Hepatocyte (in vitro differentiated cells): ENCODE data around the gene FADS1. TPM values are rescaled to one million over a fixed set of nuclear protein-coding genes. Genes with fewer than 3 reads are reported as not detected.

Experiments
- DNase-seq: peaks from one replicate; pipeline ENCODE4 v3.0.0-alpha.2; 2016; ENCODE audit warnings: low spot score
- H2AFZ ChIP-seq: fragments of 200-600 bp; sonication (generic); 2 replicates; pipeline ENCODE4 v1.6.0; 2016; ENCODE audit warnings: antibody characterized with exemption, mild to moderate bottlenecking
- H3K27ac ChIP-seq: fragments of 200-600 bp; sonication (generic); 2 replicates; pipeline ENCODE4 v1.5.1; 2016; ENCODE audit warnings: mild to moderate bottlenecking
- H3K27me3 ChIP-seq: fragments of 200-600 bp; sonication (generic); 2 replicates; pipeline ENCODE4 v1.6.1; 2016
- H3K36me3 ChIP-seq: fragments of 200-600 bp; sonication (generic); replicated peaks from 2 replicates; pipeline ENCODE4 v1.5.1; 2016; ENCODE audit warnings: low read depth; ENCODE audit not compliant: insufficient read depth
- H3K4me1 ChIP-seq: fragments of 200-600 bp; sonication (generic); 2 replicates; pipeline ENCODE4 v1.5.1; 2016; ENCODE audit warnings: mild to moderate bottlenecking, moderate library complexity; ENCODE audit not compliant: insufficient read depth
- H3K4me2 ChIP-seq: fragments of 200-600 bp; sonication (generic); 2 replicates; pipeline ENCODE4 v1.6.0; 2016
- H3K4me3 ChIP-seq: fragments of 200-600 bp; sonication (generic); 2 replicates; pipeline ENCODE4 v1.5.1; 2016; ENCODE audit warnings: mild to moderate bottlenecking
- H3K79me2 ChIP-seq: fragments of 200-600 bp; sonication (generic); 2 replicates; pipeline ENCODE4 v1.6.0; 2017; ENCODE audit warnings: mild to moderate bottlenecking
- H3K9me2 ChIP-seq: fragments of 200-600 bp; sonication (generic); replicated peaks from 2 replicates; pipeline ENCODE4 v1.6.0; 2017; ENCODE audit warnings: mild to moderate bottlenecking; ENCODE audit not compliant: insufficient read depth
- H3K9me3 ChIP-seq: fragments of 200-600 bp; sonication (generic); 2 replicates; pipeline ENCODE4 v1.5.1; 2016; ENCODE audit warnings: low read depth, mild to moderate bottlenecking
- H4K20me1 ChIP-seq: fragments of 200-600 bp; sonication (generic); 2 replicates; pipeline ENCODE4 v1.6.0; 2016; ENCODE audit warnings: mild to moderate bottlenecking; ENCODE audit not compliant: insufficient read depth, poor library complexity, severe bottlenecking
- EZH2 ChIP-seq: fragments of 200-600 bp; sonication (generic); IDR thresholded peaks from 2 replicates; pipeline ENCODE4 v1.6.1; 2016; ENCODE audit warnings: antibody characterized with exemption, mild to moderate bottlenecking, borderline replicate concordance
- EZH2phosphoT487 ChIP-seq: fragments of 200-600 bp; sonication (generic); IDR thresholded peaks from one replicate; pipeline ENCODE4 v1.6.1; 2018; ENCODE audit warnings: antibody characterized with exemption, mild to moderate bottlenecking, low read depth, moderate library complexity; ENCODE audit not compliant: unreplicated experiment, severe bottlenecking
- WGBS: methylation state at CpG from one replicate; pipeline ENCODE4 v1.1.6; 2016; ENCODE audit warnings: low lambda C conversion rate; ENCODE audit errors: missing lambda C conversion rate; 5-methylcytosine and 5-hydroxymethylcytosine counted together
- polyA plus RNA-seq: library from polyadenylated mRNA; unstranded; fragments of >200 nt; fragmentation: Nextera tagmentation; extraction: Ambion mirVana; gene quantifications from 2 replicates; pipeline ENCODE4 v1.2.1, GENCODE V29; 2016
- total RNA-seq: library from RNA; depleted of rRNA; stranded (reverse); fragments of >200 nt; gene quantifications from 2 replicates; pipeline ENCODE4 v1.2.3, GENCODE V29; 2014
- TF ChIP-seq, protein P1 (sequence below): fragments of 200-600 bp; sonication (generic); IDR thresholded peaks from 2 replicates; pipeline ENCODE4 v1.5.1; 2016; ENCODE audit warnings: antibody characterized with exemption, mild to moderate bottlenecking; ENCODE audit not compliant: poor library complexity

The FADS1 gene
- total and polyA plus RNA-seq, 2 experiments from 2014 or later = 151 to 230 TPM

DNA sequence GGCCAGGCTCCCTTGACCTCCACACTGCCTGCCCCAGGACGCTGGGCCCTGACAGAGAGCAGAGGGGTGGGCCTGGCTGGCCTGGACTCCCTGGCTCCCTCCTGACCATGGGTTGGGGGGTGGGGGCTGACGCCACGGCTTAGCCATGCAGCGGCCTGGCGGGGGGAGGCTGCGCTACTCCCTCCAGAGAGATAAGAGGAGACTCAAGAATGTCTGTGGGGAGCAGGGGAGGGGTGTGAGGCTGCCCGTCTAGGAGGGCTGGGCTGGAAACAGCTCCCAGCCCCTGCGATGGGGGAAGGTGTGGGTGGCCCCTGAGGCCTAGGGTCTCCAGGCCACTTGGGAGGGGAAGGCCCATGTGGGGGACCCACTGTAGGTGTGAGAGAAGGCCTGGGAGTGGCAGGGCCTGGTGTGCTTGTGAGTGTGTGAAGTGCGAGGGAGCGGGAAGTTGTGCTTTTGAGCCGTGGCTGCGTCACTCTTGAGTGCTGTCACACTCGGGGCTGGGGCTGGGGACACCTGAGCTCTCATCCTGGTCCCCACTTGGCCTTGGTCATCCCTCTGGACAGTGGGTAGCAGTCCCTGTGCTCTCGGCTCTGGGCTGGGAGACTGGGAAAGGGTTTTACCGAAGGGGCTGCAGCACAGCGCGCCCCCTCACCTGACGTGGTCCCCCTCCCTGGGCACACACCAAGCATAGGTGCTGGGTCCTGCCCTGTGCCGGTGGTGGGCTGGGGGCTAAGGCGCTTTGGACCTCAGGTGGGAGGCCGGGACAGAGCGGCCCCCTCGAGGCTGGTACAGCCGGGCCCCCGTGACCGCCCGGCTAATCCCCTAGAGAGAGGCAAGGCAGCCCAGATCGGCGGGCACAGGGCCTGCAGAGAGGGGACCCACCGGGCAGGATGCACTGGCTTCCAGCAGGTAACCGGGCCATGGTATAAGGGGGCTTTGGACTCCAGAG is 62.0 kb downstream of the FADS1 start:
- TF ChIP-seq EZH2phosphoT487 (no peak), EZH2 (no peak)
- TF ChIP-seq, protein P1, sequence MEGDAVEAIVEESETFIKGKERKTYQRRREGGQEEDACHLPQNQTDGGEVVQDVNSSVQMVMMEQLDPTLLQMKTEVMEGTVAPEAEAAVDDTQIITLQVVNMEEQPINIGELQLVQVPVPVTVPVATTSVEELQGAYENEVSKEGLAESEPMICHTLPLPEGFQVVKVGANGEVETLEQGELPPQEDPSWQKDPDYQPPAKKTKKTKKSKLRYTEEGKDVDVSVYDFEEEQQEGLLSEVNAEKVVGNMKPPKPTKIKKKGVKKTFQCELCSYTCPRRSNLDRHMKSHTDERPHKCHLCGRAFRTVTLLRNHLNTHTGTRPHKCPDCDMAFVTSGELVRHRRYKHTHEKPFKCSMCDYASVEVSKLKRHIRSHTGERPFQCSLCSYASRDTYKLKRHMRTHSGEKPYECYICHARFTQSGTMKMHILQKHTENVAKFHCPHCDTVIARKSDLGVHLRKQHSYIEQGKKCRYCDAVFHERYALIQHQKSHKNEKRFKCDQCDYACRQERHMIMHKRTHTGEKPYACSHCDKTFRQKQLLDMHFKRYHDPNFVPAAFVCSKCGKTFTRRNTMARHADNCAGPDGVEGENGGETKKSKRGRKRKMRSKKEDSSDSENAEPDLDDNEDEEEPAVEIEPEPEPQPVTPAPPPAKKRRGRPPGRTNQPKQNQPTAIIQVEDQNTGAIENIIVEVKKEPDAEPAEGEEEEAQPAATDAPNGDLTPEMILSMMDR = no peak
- peak; percentile 87 for DNase-seq
- no peaks in the 10 kb centered on the region for H3K9me3 ChIP-seq
- no peaks in the 10 kb centered on the region for H3K27me3 ChIP-seq
- peak overlapping the region; percentile 98 for H3K27ac ChIP-seq
- no peak overlapping the region for H3K4me3 ChIP-seq
- no peaks in the 10 kb centered on the region for H3K9me2 ChIP-seq
- no peaks in the 10 kb centered on the region for H4K20me1 ChIP-seq
- H3K4me1 ChIP-seq = peaks cover 55% of the 10 kb centered on the region
- H3K4me2 ChIP-seq = peak overlapping the region; percentile 93
- peaks cover 77% of the 10 kb centered on the region for H3K79me2 ChIP-seq
- H3K36me3 ChIP-seq = no peaks in the 10 kb centered on the region
- WGBS = 61% methylated on average over 25 of the region's 31 CpGs
- H2AFZ ChIP-seq = no peak overlapping the region

DNA sequence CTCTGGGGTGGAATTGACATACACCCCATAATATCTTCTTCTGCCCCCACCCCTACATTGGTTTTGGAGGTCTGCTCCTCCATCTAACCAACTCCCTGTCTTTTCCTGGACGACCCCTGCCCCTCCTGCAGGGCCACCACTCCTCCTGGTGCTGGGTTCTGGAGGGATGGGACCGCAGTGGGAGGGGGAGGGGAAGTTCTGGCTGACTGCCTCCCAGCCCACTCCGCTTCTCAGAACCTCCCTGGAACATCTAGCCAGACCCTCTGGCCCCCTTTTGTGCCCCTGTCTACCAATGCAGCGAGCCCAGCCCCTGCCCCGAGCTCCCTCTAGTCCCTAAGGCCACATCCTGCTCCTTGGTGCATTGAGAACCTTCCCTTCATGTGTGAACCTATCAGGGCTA is 63.1 kb downstream of the FADS1 start:
- Histone ChIP-seq H3K9me3 (no peaks in the 10 kb centered on the region), H3K4me2 (peak overlapping the region; percentile 93), H4K20me1 (no peaks in the 10 kb centered on the region), H3K4me3 (peak overlapping the region; percentile 70), H3K9me2 (no peaks in the 10 kb centered on the region), H2AFZ (no peak overlapping the region), H3K36me3 (no peaks in the 10 kb centered on the region), H3K79me2 (peaks cover 66% of the 10 kb centered on the region), H3K27ac (peak overlapping the region; percentile 98), H3K27me3 (no peaks in the 10 kb centered on the region), H3K4me1 (peaks cover 59% of the 10 kb centered on the region)
- WGBS = 55% methylated on average over 5 of the region's 5 CpGs
- DNase-seq = no peak
- TF ChIP-seq, protein P1 = no peak
- TF ChIP-seq EZH2phosphoT487 = no peak
- TF ChIP-seq EZH2 = no peak

DNA sequence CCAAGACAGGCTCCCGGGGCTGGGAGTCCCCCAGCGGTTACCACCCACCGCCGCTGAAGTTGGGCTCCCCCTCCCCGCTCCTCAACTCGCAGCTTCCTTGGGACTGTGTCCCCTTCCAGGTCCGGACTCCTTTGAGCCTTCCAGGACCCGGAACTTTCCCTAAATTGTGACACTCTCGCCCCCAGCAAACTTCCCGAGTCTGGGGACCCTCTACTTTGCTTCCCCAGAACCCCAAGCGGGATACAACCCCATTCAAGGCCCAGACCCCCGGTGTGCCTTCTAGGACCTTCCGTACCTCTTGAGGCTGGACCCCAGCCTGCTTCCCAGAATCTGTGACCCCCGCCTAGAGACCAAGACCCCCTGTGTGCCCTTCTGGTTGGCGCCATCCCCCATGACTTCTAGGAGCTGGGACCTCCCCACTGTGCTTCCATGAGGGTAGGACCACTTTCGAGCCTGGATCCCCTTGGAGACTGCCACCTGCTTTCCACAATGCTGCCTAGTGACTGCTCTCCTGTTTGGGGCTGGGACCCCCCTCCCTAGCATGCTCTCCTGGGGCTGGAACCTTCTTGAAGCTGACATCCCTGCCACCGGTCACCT is 63.8 kb downstream of the FADS1 start:
- Histone ChIP-seq H3K9me3 (no peaks in the 10 kb centered on the region), H4K20me1 (no peaks in the 10 kb centered on the region), H3K4me3 (peak overlapping the region; percentile 70), H3K27me3 (no peaks in the 10 kb centered on the region), H3K9me2 (no peaks in the 10 kb centered on the region), H3K36me3 (no peaks in the 10 kb centered on the region), H3K4me1 (peaks cover 62% of the 10 kb centered on the region), H2AFZ (peak overlapping the region; percentile 49), H3K27ac (peak overlapping the region; percentile 98), H3K4me2 (peak overlapping the region; percentile 93), H3K79me2 (peaks cover 60% of the 10 kb centered on the region)
- TF ChIP-seq EZH2phosphoT487 (no peak), EZH2 (no peak)
- TF ChIP-seq, protein P1 = no peak
- 32% methylated on average over 13 of the region's 17 CpGs for WGBS
- DNase-seq = no peak
